HCEC 1CT (cell line): ENCODE measurements around the gene ANLN.
"Not testable (repeated sequence)": the region's sequence is repeated elsewhere in the genome, so short reads cannot be mapped to it uniquely, and the experiment has no call there.

Experiments used
- DNase-seq: peaks from one replicate; pipeline ENCODE4 v3.0.0-alpha.2; 2017

Gene ANLN

DNA sequence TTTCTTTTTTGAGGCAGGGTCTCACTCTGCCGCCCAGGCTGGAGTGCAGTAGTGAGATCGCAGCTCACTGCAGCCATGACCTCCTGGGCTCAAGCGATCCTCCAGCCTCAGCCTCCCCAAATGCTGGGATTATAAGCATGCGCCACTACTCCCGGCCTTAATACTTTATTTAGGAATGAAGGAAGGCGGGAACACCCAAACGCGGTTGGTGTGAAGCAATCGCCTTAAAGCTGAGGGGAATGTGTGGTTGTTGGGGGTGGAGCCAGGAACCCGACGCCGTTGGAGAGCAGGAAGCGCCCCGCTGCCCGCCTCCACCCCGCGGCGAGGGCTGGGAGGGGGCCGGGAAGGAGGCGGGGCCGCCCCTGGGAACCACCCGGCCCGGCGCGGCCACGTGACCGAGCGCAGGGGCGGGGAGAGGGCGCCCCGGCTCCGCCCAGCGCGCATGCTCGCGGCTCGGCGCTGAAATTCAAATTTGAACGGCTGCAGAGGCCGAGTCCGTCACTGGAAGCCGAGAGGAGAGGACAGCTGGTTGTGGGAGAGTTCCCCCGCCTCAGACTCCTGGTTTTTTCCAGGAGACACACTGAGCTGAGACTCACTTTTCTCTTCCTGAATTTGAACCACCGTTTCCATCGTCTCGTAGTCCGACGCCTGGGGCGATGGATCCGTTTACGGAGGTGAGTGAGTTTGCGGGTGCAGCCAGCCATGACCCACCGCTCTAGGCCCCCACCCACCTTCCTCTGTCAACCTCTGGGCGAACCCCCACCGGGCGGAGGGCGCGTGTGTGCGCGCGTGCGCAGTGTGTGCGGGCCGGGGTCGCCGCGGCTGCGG is at the start of gene ANLN:
ANLN (plus strand) TSS at position 492 of the 828 bp plus-strand sequence; CDS start at position 657, 165 bp downstream.
- peak; percentile 98 for DNase-seq

- DNase-seq = no peak
Observed at GRCh38 chr7:36343548-36343947, 46.1 kb upstream of the ANLN start.

DNA sequence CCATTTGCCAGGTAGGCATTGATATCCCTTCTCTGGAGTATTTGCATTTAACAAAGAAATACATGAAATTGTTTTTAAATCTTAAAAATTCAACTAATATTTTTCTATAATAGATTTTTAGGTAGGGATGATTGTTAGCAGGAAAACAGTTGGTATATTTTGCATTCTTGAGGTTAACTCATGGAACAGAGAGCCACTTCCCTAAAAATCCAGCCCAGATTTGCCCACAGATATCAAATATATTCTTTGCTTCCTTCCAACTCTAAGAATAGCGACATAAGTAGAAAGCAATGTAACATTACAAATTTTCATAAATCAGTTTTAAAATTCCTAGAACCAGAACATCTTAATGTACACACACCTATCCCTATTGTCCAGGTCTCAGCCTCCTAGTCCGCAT is 45.0 kb upstream of the ANLN start:
- DNase-seq = no peak

DNA sequence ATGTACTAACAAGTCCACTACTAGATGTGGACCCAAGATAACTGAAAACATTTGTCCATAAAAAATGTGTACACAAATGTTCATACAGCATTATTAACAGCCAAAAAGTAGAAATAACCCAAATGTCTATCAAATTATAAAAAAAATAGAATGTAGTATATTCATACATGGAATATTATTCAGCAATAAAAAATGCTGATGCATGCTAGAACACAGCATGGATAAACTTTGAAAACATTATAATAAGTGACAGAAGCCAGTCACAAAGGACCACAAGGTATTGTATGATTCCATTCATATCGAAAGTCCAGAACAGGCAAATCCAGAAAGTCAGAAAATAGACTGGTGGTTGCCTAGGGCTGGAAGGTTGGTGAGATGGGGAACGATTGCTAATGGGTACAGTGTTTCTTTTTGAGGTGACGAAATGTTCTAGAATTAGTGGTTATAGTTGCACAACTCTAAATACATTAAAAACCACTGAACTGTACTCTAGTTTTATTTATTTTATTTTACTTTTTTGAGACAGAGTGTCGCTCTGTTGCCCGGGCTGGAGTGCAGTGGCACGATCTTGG is 43.3 kb upstream of the ANLN start:
- DNase-seq = peak; percentile 32

GRCh38 chr7:36348256-36348655 is 41.4 kb upstream of the ANLN start:
- DNase-seq = peak; percentile 77

DNA sequence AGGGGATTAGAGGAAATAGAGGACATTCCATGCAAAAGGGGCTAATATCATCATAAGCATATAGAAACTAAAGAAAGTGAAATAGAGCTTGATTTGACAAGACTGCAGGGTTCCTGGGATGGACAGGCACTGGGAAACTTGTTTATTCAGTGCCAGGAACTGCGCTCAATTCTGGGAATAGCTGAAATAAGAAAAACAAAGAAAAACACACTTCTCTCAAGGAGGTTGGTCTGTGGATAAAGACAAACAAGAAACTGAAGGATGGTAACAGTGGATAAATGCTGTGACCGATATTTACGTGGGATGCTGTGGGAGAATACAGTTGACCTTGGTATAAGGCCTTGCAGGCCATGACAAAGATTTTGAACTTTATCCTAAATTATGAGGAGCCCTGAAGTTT is 40.9 kb upstream of the ANLN start:
- DNase-seq = no peak

- no peak for DNase-seq
Observed at GRCh38 chr7:36349626-36350025, 40.0 kb upstream of the ANLN start.

- no peak for DNase-seq
Observed at GRCh38 chr7:36355490-36355889, 34.2 kb upstream of the ANLN start.

GRCh38 chr7:36357054-36357453 is 32.6 kb upstream of the ANLN start:
- DNase-seq = no peak

DNA sequence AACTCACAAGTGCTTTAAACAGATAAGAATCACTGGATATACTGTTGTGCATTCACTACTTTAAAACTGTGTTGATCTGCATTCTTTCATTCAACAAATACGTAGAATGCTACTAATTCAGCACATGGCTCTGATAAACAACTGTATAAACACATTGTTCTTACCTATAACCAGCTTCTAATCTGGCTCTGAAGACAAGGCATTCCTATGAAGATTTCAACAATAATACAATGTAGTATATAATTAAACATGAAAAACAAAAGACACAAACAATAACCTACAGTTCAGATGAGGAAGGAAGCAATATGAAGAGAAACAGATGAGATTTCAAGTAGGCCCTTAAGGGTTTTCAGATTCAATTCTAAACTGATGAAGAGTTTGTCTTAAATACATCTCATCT is 31.1 kb upstream of the ANLN start:
- DNase-seq = no peak

GRCh38 chr7:36360244-36360643 is 29.4 kb upstream of the ANLN start:
- no peak for DNase-seq

GRCh38 chr7:36361227-36361626 is 28.4 kb upstream of the ANLN start:
- no peak for DNase-seq

DNA sequence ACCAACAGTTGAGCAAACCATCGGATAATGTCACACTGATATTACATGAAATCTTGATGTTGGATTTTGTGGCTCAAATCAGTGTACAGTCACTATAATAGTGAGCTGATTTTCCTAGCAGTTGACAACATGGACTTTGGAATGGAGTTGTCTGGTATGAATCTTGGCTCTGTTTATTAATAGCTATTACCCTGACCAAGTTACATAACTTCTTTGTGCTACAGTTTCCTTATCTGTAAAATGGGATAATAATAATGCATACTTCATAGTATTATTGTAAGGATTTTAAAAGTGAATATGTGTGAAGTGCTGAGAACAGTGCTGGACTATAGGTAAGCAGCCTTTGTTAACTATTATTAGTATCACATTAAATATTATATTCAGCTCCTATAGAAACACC is 26.1 kb upstream of the ANLN start:
- no peak for DNase-seq

DNA sequence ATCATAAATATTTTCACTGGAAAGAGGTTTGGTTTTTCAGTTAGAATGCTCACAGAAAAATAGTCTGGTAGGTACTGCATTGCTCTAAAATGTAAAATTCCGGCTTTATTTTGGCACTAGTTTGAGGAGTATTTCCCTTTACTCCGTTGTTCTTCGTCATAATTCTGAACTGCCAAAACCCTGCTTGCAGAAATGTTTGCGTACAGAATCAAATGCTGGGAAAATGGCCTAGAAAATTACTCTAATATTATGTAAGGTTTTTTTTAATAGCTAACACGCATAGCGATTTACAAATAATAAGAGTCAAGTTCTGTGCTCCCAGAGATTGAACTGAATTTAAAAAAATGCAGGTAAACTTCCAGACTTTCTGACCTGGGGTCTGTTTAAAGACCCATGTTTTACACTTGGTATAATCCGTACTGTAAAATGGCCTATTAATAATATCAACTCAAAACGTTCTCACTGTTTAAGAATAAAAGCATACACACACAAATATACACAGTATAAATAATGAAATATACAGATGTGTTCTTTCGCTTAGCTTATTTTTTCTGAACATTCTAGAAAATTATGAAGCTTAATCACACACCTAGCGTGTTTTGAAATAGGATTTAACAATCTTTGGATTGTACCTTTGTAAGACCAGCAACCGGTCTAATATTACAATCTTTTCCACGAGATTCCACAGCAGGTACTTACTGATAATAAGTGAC is 23.5 kb upstream of the ANLN start:
- DNase-seq = no peak

- peak; percentile 78 for DNase-seq
Observed at GRCh38 chr7:36366718-36367560, 22.7 kb upstream of the ANLN start.

GRCh38 chr7:36367561-36368077 is 22.0 kb upstream of the ANLN start:
- no peak for DNase-seq

DNA sequence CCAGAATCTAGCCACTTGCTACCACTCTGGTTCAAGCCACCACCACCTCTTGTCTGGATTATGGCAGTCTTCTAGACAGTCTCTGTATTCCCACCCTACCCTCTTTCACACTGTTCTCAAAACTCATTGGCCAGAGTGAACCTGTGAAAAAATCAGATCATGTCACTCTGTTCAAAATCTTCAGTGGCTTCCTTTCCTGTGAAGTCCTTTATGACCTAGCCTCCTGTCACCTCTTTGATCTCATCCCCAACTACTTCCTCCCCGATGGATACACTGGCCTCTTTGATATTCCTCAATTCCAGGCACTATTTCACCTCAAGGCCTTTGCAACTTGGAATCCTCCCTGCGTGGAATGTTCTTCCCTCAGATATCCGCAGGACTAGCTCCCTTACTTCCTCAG is 21.2 kb upstream of the ANLN start:
- DNase-seq = no peak

DNA sequence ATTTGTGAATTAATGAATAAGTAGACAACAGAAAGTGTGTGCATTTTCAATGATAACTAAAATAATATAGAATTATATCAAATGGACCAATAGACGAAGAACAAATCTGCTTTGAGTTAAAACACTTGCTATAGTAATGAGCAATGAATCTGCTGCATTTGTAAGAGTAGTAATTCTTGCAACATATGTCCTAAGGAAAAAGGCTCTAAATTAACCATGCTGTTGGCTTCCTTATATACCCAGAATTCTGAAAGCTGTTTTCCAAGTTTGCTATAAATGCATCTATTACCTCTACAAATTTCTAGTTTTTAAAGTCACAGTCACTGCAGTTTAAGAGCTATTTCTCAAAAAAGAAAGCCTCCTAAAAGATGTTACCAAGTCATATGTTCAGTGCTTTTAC is 20.5 kb upstream of the ANLN start:
- no peak for DNase-seq

- no peak for DNase-seq
Observed at GRCh38 chr7:36370046-36370445, 19.6 kb upstream of the ANLN start.

DNA sequence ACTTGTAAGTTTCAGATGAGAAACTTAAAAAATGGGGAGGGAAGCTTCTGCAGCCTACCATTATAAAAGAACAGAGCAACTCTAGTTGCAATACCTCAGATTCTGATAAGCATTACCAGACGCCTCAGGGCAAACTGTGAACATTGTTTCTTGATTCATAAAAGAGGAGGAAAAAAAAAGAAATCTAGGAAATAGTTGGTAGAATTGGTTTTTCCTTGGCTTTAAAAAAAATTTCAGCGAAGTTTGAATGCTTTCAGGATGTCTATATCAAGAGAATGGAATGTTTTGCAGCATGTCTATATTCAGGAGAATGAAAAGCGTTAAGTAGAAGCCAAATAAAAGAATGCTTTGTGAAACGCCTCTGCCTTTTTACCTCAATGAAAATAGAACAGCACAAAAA is 17.5 kb upstream of the ANLN start:
- no peak for DNase-seq

GRCh38 chr7:36378555-36378954 is 11.1 kb upstream of the ANLN start:
- not testable (repeated sequence) for DNase-seq

DNA sequence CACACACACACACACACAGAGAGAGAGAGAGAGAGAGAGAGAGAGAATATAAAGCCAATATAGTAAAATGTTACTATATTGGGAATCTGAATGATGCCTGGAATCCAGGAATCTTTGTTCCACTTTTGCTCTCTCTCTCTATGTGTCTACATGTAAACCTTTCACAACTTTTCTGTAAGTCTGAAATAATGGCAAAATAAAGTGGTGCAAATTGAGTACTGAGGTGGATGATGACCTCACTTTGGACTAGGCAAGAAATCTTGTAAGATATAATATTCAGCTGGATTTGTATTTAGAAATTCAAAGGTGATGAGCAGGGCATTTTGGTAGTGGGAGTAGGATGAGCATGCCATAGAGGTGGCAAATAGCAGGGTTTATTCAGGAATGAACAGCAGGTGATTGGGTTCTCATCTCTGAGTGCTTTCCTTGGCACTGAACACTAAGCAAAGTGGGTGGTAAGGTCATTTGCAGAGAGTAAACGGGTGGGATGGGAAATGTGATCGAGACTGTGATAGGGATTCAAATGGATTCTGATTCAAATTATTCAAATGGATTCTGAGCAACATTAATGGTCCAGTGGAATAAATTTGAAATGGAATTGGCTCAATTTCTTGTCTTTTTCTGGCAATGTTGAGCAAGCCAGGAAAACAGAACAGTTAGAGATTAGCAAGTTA is 9.7 kb upstream of the ANLN start:
- DNase-seq = no peak
